Measurements from ENCODE around the gene GPHA2. TPM values are rescaled to one million over a fixed set of nuclear protein-coding genes. Genes with fewer than 3 reads are reported as not detected.
A peak's percentile ranks its signal among the peaks of the same experiment; 100 is the strongest.

Gene GPHA2
- total and polyA plus RNA-seq, 7 donors, result not detected

DNA sequence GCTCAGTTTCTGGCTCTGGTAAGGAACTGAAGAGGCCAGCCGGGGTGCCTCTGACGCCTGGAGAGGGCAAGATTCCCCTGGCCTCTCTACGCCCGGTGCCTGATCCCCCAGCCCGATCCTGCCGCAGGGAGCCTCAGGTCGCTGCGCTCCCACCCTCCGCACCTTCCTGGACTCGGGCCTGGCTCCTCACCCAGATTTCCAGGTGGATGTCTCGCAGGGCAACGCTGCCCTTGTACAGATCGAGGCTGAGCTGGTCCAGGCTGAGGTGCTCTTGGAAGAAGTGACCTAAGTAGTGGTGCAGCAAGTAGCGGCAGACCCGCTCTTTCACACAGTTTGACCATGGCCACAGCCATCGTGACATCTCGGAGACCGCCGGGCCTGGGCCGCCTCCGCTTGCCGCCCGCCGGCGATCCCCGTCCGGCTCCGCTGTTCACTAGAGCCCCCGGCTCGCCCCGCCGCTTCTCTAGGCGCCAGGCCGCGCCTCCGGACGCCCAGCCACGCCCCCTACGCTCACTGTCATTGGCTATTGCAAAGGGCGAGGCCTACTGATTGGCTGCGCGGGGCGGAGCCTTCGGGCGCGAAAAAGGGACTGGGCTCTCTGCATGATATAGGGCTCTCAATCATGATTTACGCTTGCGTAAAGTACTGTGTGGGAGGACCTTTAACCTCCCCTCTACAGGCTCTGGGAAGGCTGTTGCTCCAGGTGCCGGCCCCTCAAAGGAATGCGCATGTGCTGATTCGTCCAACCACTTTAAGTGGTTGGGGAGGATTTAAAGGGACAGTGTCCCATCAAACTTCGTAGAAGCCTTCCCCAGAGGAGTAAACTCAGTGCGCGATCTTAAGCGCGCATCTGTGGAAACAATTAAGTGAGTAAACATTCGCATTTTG is 18.7 kb downstream of the GPHA2 start, which contains the start of gene ATG2A:
Gene ATG2A (minus strand): TSS at position 435 of the 888 bp plus-strand sequence. CDS start 74 bp downstream, at position 361.
- H3K4me1 ChIP-seq, result peaks cover 25% of the 10 kb centered on the region
- intact Hi-C loops (cut with DNase I), result loop anchor here in 1 of 2 donors (5.0 kb wide), 1 partner anchor 80 kb away; the partner anchor contains the start of gene BATF2
- 0 to 1% (median 0%) methylated on average over 45 to 57 of the region's 57 CpGs for WGBS, 3 donors
- H3K36me3 ChIP-seq (ENCODE audit: insufficient read depth in 1 of 2, low read depth in 1 of 2), result peaks cover 0 to 26% of the 10 kb centered on the region in 2 donors
- H3K4me3 ChIP-seq, result peak within 1 kb of the TSS; percentile 91
- peak within 1 kb of the TSS; percentile 84 for H3K27ac ChIP-seq
- no peak for TF ChIP-seq CTCF (IDR thresholded peaks at IDR 0.05)
- DNase-seq, result peak; percentile 99 to 100
- no peaks in the 10 kb centered on the region for H3K27me3 ChIP-seq (ENCODE audit: insufficient read depth in 3 of 3, low read length in 2 of 3)
- no peaks in the 10 kb centered on the region for H3K9me3 ChIP-seq
- peak; percentile 96 to 99 (median 98) for ATAC-seq

DNA sequence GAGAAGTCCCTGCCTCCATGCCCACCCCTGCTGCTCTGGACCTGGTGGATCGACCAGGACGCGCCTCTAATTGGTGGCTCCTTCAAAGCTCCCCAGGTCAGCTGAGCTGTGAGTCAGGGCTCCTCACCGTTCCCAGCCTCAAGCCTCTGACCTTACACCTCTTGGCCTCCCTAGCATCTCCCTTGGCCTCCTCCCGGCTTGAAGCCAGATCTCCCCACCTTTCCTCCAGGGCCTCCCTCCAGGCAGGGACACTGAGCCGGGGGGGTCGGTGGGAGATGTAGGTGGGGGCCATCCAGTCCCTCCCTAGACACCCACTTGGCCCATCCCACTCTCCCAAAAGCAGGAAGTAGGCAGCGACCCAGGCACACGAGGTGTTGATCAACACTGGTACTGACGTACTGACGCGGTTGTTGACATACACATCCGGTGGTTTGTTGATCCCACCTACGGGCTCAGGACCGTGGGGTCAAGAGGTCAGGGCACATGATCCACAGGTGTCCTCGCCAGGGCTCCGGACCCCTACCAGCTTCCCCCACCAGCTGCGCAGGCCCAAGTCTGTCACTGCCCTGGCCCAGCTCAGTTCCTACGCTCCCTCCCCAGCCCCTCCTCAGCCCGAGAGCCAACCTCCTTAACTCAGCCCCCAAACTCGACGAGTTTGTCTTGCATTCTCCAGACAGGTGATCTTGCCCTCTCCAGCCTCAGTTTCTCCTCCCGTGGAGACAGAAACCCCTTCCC is 19.5 kb downstream of the GPHA2 start:
- TF ChIP-seq CTCF (IDR thresholded peaks at IDR 0.05), result no peak
- Histone ChIP-seq H3K4me3 (peak overlapping the region; percentile 91), H3K9me3 (no peaks in the 10 kb centered on the region), H3K36me3 (ENCODE audit: insufficient read depth in 1 of 2, low read depth in 1 of 2) (peaks cover 2 to 34% of the 10 kb centered on the region in 2 donors), H3K27ac (peak overlapping the region; percentile 84), H3K27me3 (ENCODE audit: insufficient read depth in 3 of 3, low read length in 2 of 3) (no peaks in the 10 kb centered on the region), H3K4me1 (peaks cover 25% of the 10 kb centered on the region)
- 6 to 8% (median 6%) methylated on average over 23 of the region's 23 CpGs for WGBS, 3 donors
- peak; percentile 46 to 75 for DNase-seq
- intact Hi-C loops (cut with DNase I), result loop anchor here in 1 of 2 donors (5.0 kb wide), 1 partner anchor 81 kb away; the partner anchor contains the start of gene BATF2
- peak in 1 of 4 donors; percentile 5 for ATAC-seq

DNA sequence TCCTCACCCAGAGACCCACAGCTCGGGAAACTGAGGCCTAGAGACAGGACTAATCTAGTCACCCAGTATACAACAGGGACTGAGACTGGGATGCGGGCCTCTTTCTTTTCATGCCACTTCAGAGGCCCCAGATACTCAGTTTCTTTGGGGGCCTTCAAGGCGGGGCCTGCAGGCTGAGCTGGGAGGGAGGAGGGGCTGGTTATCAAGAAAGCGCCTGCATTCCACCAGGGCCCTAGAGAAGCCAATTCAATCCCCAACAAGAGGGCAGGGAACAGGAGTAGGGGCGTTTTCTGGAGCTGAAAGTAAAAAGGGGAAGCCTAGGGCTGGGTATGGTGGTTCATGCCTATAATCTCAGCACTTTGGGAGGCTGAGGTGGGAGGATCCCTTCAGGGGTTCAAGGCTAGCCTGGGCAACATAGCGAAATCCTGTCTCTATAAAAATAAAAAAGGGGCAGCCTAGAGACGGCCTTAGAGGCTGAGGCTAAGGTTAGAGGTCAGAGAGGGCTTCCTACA is 20.3 kb downstream of the GPHA2 start:
- peaks cover 3 to 42% of the 10 kb centered on the region in 2 donors for H3K36me3 ChIP-seq (ENCODE audit: insufficient read depth in 1 of 2, low read depth in 1 of 2)
- TF ChIP-seq CTCF (IDR thresholded peaks at IDR 0.05), result no peak
- no peaks in the 10 kb centered on the region for H3K9me3 ChIP-seq
- peak overlapping the region; percentile 91 for H3K4me3 ChIP-seq
- ATAC-seq, result no peak
- H3K4me1 ChIP-seq, result peaks cover 25% of the 10 kb centered on the region
- H3K27me3 ChIP-seq (ENCODE audit: insufficient read depth in 3 of 3, low read length in 2 of 3), result no peaks in the 10 kb centered on the region
- WGBS, 3 donors, result 72 to 81% (median 79%) methylated on average over 7 of the region's 7 CpGs
- peak overlapping the region; percentile 84 for H3K27ac ChIP-seq
- intact Hi-C loops (cut with DNase I), result loop anchor here in 1 of 2 donors (5.0 kb wide), 1 partner anchor 82 kb away; the partner anchor contains the start of gene BATF2
- no peak for DNase-seq

GRCh38 chr11:64914123-64914522 is 21.6 kb downstream of the GPHA2 start:
- DNase-seq (no peak), ATAC-seq (no peak)
- H3K36me3 ChIP-seq (ENCODE audit: insufficient read depth in 1 of 2, low read depth in 1 of 2), result peaks cover 6 to 55% of the 10 kb centered on the region in 2 donors
- H3K27ac ChIP-seq, result no peak overlapping the region
- 90 to 94% (median 92%) methylated on average over 14 to 17 of the region's 17 CpGs for WGBS, 3 donors
- peaks cover 25% of the 10 kb centered on the region for H3K4me1 ChIP-seq
- H3K4me3 ChIP-seq, result no peak overlapping the region
- no peaks in the 10 kb centered on the region for H3K27me3 ChIP-seq (ENCODE audit: insufficient read depth in 3 of 3, low read length in 2 of 3)
- H3K9me3 ChIP-seq, result no peaks in the 10 kb centered on the region
- intact Hi-C loops (cut with DNase I), result no loop called here
- TF ChIP-seq CTCF (IDR thresholded peaks at IDR 0.05), result no peak

All from psoas muscle (tissue), 8 donors.